ENCODE data around the gene TRPM4.

- TF ChIP-seq, protein P1, sequence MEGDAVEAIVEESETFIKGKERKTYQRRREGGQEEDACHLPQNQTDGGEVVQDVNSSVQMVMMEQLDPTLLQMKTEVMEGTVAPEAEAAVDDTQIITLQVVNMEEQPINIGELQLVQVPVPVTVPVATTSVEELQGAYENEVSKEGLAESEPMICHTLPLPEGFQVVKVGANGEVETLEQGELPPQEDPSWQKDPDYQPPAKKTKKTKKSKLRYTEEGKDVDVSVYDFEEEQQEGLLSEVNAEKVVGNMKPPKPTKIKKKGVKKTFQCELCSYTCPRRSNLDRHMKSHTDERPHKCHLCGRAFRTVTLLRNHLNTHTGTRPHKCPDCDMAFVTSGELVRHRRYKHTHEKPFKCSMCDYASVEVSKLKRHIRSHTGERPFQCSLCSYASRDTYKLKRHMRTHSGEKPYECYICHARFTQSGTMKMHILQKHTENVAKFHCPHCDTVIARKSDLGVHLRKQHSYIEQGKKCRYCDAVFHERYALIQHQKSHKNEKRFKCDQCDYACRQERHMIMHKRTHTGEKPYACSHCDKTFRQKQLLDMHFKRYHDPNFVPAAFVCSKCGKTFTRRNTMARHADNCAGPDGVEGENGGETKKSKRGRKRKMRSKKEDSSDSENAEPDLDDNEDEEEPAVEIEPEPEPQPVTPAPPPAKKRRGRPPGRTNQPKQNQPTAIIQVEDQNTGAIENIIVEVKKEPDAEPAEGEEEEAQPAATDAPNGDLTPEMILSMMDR (IDR thresholded peaks at IDR 0.05; ENCODE audit: low read depth, low read length, missing input control): no peak
- TF ChIP-seq REST (IDR thresholded peaks at IDR 0.05) (no peak), FOXA1 (IDR thresholded peaks at IDR 0.05) (no peak), YY1 (IDR thresholded peaks at IDR 0.05) (no peak), TAF1 (conservative IDR thresholded peaks at IDR 0.05) (no peak), RAD21 (IDR thresholded peaks at IDR 0.05) (no peak), EGR1 (IDR thresholded peaks at IDR 0.05; ENCODE audit: low read depth in 2 of 2) (no peak), JUND (IDR thresholded peaks at IDR 0.05) (no peak)
- TF ChIP-seq, protein P2, sequence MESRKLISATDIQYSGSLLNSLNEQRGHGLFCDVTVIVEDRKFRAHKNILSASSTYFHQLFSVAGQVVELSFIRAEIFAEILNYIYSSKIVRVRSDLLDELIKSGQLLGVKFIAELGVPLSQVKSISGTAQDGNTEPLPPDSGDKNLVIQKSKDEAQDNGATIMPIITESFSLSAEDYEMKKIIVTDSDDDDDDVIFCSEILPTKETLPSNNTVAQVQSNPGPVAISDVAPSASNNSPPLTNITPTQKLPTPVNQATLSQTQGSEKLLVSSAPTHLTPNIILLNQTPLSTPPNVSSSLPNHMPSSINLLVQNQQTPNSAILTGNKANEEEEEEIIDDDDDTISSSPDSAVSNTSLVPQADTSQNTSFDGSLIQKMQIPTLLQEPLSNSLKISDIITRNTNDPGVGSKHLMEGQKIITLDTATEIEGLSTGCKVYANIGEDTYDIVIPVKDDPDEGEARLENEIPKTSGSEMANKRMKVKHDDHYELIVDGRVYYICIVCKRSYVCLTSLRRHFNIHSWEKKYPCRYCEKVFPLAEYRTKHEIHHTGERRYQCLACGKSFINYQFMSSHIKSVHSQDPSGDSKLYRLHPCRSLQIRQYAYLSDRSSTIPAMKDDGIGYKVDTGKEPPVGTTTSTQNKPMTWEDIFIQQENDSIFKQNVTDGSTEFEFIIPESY (IDR thresholded peaks at IDR 0.05): no peak
- TF ChIP-seq, protein P3, sequence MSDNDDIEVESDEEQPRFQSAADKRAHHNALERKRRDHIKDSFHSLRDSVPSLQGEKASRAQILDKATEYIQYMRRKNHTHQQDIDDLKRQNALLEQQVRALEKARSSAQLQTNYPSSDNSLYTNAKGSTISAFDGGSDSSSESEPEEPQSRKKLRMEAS (IDR thresholded peaks at IDR 0.05): no peak
- TF ChIP-seq, protein P4, sequence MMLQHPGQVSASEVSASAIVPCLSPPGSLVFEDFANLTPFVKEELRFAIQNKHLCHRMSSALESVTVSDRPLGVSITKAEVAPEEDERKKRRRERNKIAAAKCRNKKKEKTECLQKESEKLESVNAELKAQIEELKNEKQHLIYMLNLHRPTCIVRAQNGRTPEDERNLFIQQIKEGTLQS (IDR thresholded peaks at IDR 0.05): no peak
Measured at GRCh38 chr19:49231389-49231788, 73.8 kb downstream of the TRPM4 start.

All from liver (tissue), 3 donors.